Suprapubic skin (tissue), 4 donors: Measurements from ENCODE around the gene PKP1. TPM values are rescaled to one million over a fixed set of nuclear protein-coding genes. Genes with fewer than 3 reads are reported as not detected.

Experiments
- DNase-seq, 2 donors: peaks; one replicate each; pipeline ENCODE4 v3.0.0-alpha.2; 2019; ENCODE audit warnings: low spot score in 2 of 2
- H3K27ac ChIP-seq: fragments of 200-600 bp; sonication (generic); one replicate; pipeline ENCODE4 v1.5.1; 2019
- H3K27me3 ChIP-seq: fragments of 200-600 bp; sonication (generic); one replicate; pipeline ENCODE4 v1.5.1; 2019
- H3K36me3 ChIP-seq: fragments of 200-600 bp; sonication (generic); one replicate; pipeline ENCODE4 v1.5.1; 2019
- H3K4me1 ChIP-seq: fragments of 200-600 bp; sonication (generic); one replicate; pipeline ENCODE4 v1.5.1; 2019
- H3K4me3 ChIP-seq: fragments of 200-600 bp; sonication (generic); one replicate; pipeline ENCODE4 v1.5.1; 2019; ENCODE audit warnings: mild to moderate bottlenecking
- H3K9me3 ChIP-seq: fragments of 200-600 bp; sonication (generic); one replicate; pipeline ENCODE4 v1.5.1; 2019
- CTCF ChIP-seq, 2 donors: fragments of 200-600 bp in 1 of 2; fragments of 450-650 bp in 1 of 2; sonication (generic) in 1 of 2; IDR thresholded peaks; one replicate each; pipeline ENCODE4 v1.5.1; 2016 to 2019; ENCODE audit warnings: antibody characterized with exemption in 2 of 2, mild to moderate bottlenecking in 1 of 2, moderate library complexity in 1 of 2
- EP300 ChIP-seq: sonication (generic); formaldehyde crosslinking; IDR thresholded peaks from one replicate; pipeline ENCODE4 v1.6.1; 2017; ENCODE audit warnings: antibody characterized with exemption
- POLR2A ChIP-seq, 2 donors: fragments of 450-650 bp; IDR thresholded peaks; one replicate each; pipeline ENCODE4 v1.6.1; 2017; ENCODE audit warnings: antibody characterized with exemption in 2 of 2, mild to moderate bottlenecking in 2 of 2, moderate library complexity in 2 of 2
- POLR2AphosphoS5 ChIP-seq, 3 donors: sonication (generic); formaldehyde crosslinking; IDR thresholded peaks; one replicate each; pipeline ENCODE4 v1.6.1; 2017; ENCODE audit warnings: antibody characterized with exemption in 3 of 3
- WGBS: methylation state at CpG from one replicate; pipeline ENCODE4 v1.1.5; 2018; 5-methylcytosine and 5-hydroxymethylcytosine counted together
- total RNA-seq, 4 donors: library from RNA; depleted of rRNA; stranded (reverse); fragments of >200 nt; gene quantifications; one replicate each; pipeline ENCODE4 v1.1.0, GENCODE V29; 2016

PKP1 gene
- total RNA-seq, 4 donors from 2014 or later: 888 to 1,187 (median 1,096) TPM

- WGBS: 59% methylated on average over 5 of the region's 6 CpGs
- TF ChIP-seq CTCF (IDR thresholded peaks at IDR 0.05) (no peak), EP300 (no peak), POLR2A (IDR thresholded peaks at IDR 0.05) (no peak), POLR2AphosphoS5 (IDR thresholded peaks at IDR 0.05) (no peak)
- peak overlapping the region; percentile 83 for H3K27ac ChIP-seq
- H3K4me1 ChIP-seq: peaks cover 54% of the 10 kb centered on the region
- H3K27me3 ChIP-seq: no peaks in the 10 kb centered on the region
- H3K9me3 ChIP-seq: no peaks in the 10 kb centered on the region
- H3K36me3 ChIP-seq: no peaks in the 10 kb centered on the region
- DNase-seq: no peak
- no peak overlapping the region for H3K4me3 ChIP-seq
These were observed 6.4 kb upstream of the PKP1 start for GRCh38 chr1:201276891-201277290.

- H3K4me3 ChIP-seq: no peak overlapping the region
- no peak for TF ChIP-seq POLR2AphosphoS5 (IDR thresholded peaks at IDR 0.05)
- no peak for TF ChIP-seq EP300
- TF ChIP-seq POLR2A (IDR thresholded peaks at IDR 0.05): no peak
- TF ChIP-seq CTCF (IDR thresholded peaks at IDR 0.05): no peak
- no peaks in the 10 kb centered on the region for H3K36me3 ChIP-seq
- H3K9me3 ChIP-seq: no peaks in the 10 kb centered on the region
- H3K27ac ChIP-seq: peak overlapping the region; percentile 83
- WGBS: 61% methylated on average over 4 of the region's 4 CpGs
- H3K4me1 ChIP-seq: peaks cover 58% of the 10 kb centered on the region
- H3K27me3 ChIP-seq: no peaks in the 10 kb centered on the region
- no peak for DNase-seq
These were observed 5.9 kb upstream of the PKP1 start for GRCh38 chr1:201277441-201277840.

GRCh38 chr1:201279313-201279712, 4.0 kb upstream of the PKP1 start:
- no peak overlapping the region for H3K27ac ChIP-seq
- WGBS: 69% methylated on average over 5 of the region's 8 CpGs
- no peak for DNase-seq

GRCh38 chr1:201280884-201281283, 2.4 kb upstream of the PKP1 start:
- no peak overlapping the region for H3K4me3 ChIP-seq
- DNase-seq: no peak
- WGBS: 78% methylated on average over 5 of the region's 5 CpGs
- H3K9me3 ChIP-seq: no peaks in the 10 kb centered on the region
- H3K36me3 ChIP-seq: no peaks in the 10 kb centered on the region
- no peak overlapping the region for H3K27ac ChIP-seq
- H3K4me1 ChIP-seq: peaks cover 52% of the 10 kb centered on the region
- TF ChIP-seq POLR2AphosphoS5 (IDR thresholded peaks at IDR 0.05) (no peak), EP300 (no peak), CTCF (IDR thresholded peaks at IDR 0.05) (no peak)
- peaks cover 17% of the 10 kb centered on the region for H3K27me3 ChIP-seq

More at GRCh38 chr1:201279313-201279712, 4.0 kb upstream of the PKP1 start:
- TF ChIP-seq POLR2AphosphoS5 (IDR thresholded peaks at IDR 0.05) (no peak), CTCF (IDR thresholded peaks at IDR 0.05) (no peak), EP300 (no peak), POLR2A (IDR thresholded peaks at IDR 0.05) (no peak)
- H3K27me3 ChIP-seq: peaks cover 16% of the 10 kb centered on the region
- H3K36me3 ChIP-seq: no peaks in the 10 kb centered on the region
- H3K9me3 ChIP-seq: no peaks in the 10 kb centered on the region
- no peak overlapping the region for H3K4me3 ChIP-seq
- H3K4me1 ChIP-seq: peaks cover 68% of the 10 kb centered on the region

GRCh38 chr1:201281573-201281972, 1.7 kb upstream of the PKP1 start:
- WGBS: 96% methylated on average over 3 of the region's 3 CpGs
- no peak for TF ChIP-seq EP300
- TF ChIP-seq POLR2A (IDR thresholded peaks at IDR 0.05): no peak
- TF ChIP-seq CTCF (IDR thresholded peaks at IDR 0.05): no peak
- TF ChIP-seq POLR2AphosphoS5 (IDR thresholded peaks at IDR 0.05): no peak
- no peak overlapping the region for H3K27ac ChIP-seq
- H3K36me3 ChIP-seq: no peaks in the 10 kb centered on the region
- no peaks in the 10 kb centered on the region for H3K9me3 ChIP-seq
- peaks cover 17% of the 10 kb centered on the region for H3K27me3 ChIP-seq
- no peak for DNase-seq
- H3K4me1 ChIP-seq: peaks cover 45% of the 10 kb centered on the region
- H3K4me3 ChIP-seq: no peak overlapping the region
